PC-3 (cell line): ENCODE data around the gene TMEM129. TPM values are rescaled to one million over a fixed set of nuclear protein-coding genes. Genes with fewer than 3 reads are reported as not detected.

Experiments used
- ATAC-seq: fragments of 200-7000 bp; cut with Tn5 transposase; 2 replicates; pipeline ENCODE4 v1.9.1; 2020; ENCODE audit warnings: mild to moderate bottlenecking, moderate library complexity
- BruUV-seq: library from RNA; stranded (reverse); fragments of 400-500 nt; replicated peaks from 2 replicates; lab custom pipeline; 2021; lab: Mats Ljungman, UMichigan
- CTCF ChIA-PET: fragments of 300-600 bp; sonication (Branson Sonifier 250); formaldehyde crosslinking; loops from one replicate; lab custom pipeline; 2022; ENCODE audit warnings: antibody characterized with exemption; lab: Charles Lee
- POLR2A ChIA-PET: fragments of 300-600 bp; sonication (Branson Sonifier 250); formaldehyde crosslinking; loops from one replicate; lab custom pipeline; 2022; ENCODE audit warnings: antibody characterized with exemption; ENCODE audit not compliant: unreplicated experiment; lab: Charles Lee
- DNase-seq: peaks from one replicate; pipeline ENCODE4 v3.0.0-alpha.2; 2015
- H2AFZ ChIP-seq: fragments of 300-600 bp; sonication (generic); 2 replicates; pipeline ENCODE4 v1.6.0; 2016; ENCODE audit warnings: antibody characterized with exemption, low read length
- H3F3A ChIP-seq: fragments of 300-600 bp; sonication (generic); one replicate; pipeline ENCODE4 v1.6.0; 2017; ENCODE audit warnings: antibody characterized with exemption, low read length, control low read depth, mild to moderate bottlenecking; ENCODE audit not compliant: unreplicated experiment
- H3K27ac ChIP-seq: fragments of 300-600 bp; sonication (generic); 2 replicates; pipeline ENCODE4 v1.5.1; 2016; ENCODE audit warnings: mild to moderate bottlenecking, low read length
- H3K27me3 ChIP-seq: fragments of 300-600 bp; sonication (generic); 2 replicates; pipeline ENCODE4 v1.6.1; 2016; ENCODE audit warnings: low read length, mixed read lengths
- H3K36me3 ChIP-seq: fragments of 300-600 bp; sonication (generic); 2 replicates; pipeline ENCODE4 v1.6.1; 2016; ENCODE audit warnings: low read depth, mixed run types, low read length, mixed read lengths
- H3K4me1 ChIP-seq: fragments of 300-600 bp; sonication (generic); 2 replicates; pipeline ENCODE4 v1.5.1; 2016; ENCODE audit warnings: low read length; ENCODE audit not compliant: insufficient read depth
- H3K4me2 ChIP-seq: fragments of 300-600 bp; sonication (generic); 2 replicates; pipeline ENCODE4 v1.6.0; 2016; ENCODE audit warnings: low read length
- H3K4me3 ChIP-seq: fragments of 300-600 bp; sonication (generic); 2 replicates; pipeline ENCODE4 v1.5.1; 2016; ENCODE audit warnings: mild to moderate bottlenecking, low read length, mixed read lengths
- H3K79me2 ChIP-seq: fragments of 300-600 bp; sonication (generic); 2 replicates; pipeline ENCODE4 v1.6.1; 2017; ENCODE audit warnings: low read length, mixed read lengths
- H3K9ac ChIP-seq: fragments of 300-600 bp; sonication (generic); 2 replicates; pipeline ENCODE4 v1.6.0; 2016; ENCODE audit warnings: mild to moderate bottlenecking, low read length
- H3K9me2 ChIP-seq: fragments of 300-600 bp; sonication (generic); replicated peaks from 2 replicates; pipeline ENCODE4 v1.6.1; 2016; ENCODE audit warnings: mixed run types, low read length, mixed read lengths
- H3K9me3 ChIP-seq: fragments of 300-600 bp; sonication (generic); 2 replicates; pipeline ENCODE4 v1.6.1; 2016; ENCODE audit warnings: low read length, mixed read lengths
- H4K20me1 ChIP-seq: fragments of 300-600 bp; sonication (generic); 2 replicates; pipeline ENCODE4 v1.6.1; 2016; ENCODE audit warnings: low read length, mixed read lengths
- CTCF ChIP-seq: fragments of 300-600 bp; sonication (generic); conservative IDR thresholded peaks from 2 replicates; pipeline ENCODE4 v1.5.1; 2017; ENCODE audit warnings: antibody characterized with exemption, low read depth, mild to moderate bottlenecking, low read length
- EZH2 ChIP-seq: fragments of 300-600 bp; sonication (generic); IDR thresholded peaks from one replicate; pipeline ENCODE4 v1.6.1; 2017; ENCODE audit warnings: antibody characterized with exemption, mild to moderate bottlenecking, low read length; ENCODE audit not compliant: unreplicated experiment
- EZH2phosphoT487 ChIP-seq: fragments of 300-600 bp; sonication (generic); IDR thresholded peaks from 2 replicates; pipeline ENCODE4 v1.6.1; 2018; ENCODE audit warnings: mild to moderate bottlenecking, antibody characterized with exemption, low read length, borderline replicate concordance
- intact Hi-C: fragments of 100-400 bp; cut with micrococcal nuclease; formaldehyde crosslinking; loops from 2 replicates; pipeline ENCODE4 v1.9.0; 2023
- total RNA-seq: library from RNA; depleted of rRNA; stranded (reverse); fragments of >200 nt; gene quantifications from 2 replicates; pipeline ENCODE4 v1.2.3, GENCODE V29; 2014

Gene TMEM129
- total RNA-seq, 1 experiment from 2014 or later, result 28.6 TPM

- Histone ChIP-seq H3K79me2 (no peaks in the 10 kb centered on the region), H2AFZ (no peak overlapping the region), H3K27me3 (no peaks in the 10 kb centered on the region), H3K4me3 (no peak overlapping the region), H3K36me3 (no peaks in the 10 kb centered on the region), H3F3A (no peaks in the 10 kb centered on the region), H3K27ac (no peak overlapping the region), H3K9me3 (no peaks in the 10 kb centered on the region), H3K9ac (no peak overlapping the region), H4K20me1 (no peaks in the 10 kb centered on the region), H3K9me2 (no peaks in the 10 kb centered on the region), H3K4me1 (no peaks in the 10 kb centered on the region), H3K4me2 (no peak overlapping the region)
- ATAC-seq (no peak), DNase-seq (no peak)
- ChIA-PET CTCF (no interaction called here), POLR2A (no interaction called here)
- BruUV-seq, result no TSS peak
- no peak for TF ChIP-seq EZH2
- no peak for TF ChIP-seq CTCF
- no peak for TF ChIP-seq EZH2phosphoT487
- intact Hi-C loops, result no loop called here
Measured at GRCh38 chr4:1751155-1751918, 30.2 kb upstream of the TMEM129 start.

- POLR2A ChIA-PET, result no interaction called here
- no peak overlapping the region for H2AFZ ChIP-seq
- TF ChIP-seq EZH2phosphoT487, result no peak
- TF ChIP-seq EZH2, result no peak
- TF ChIP-seq CTCF, result no peak
Measured at GRCh38 chr4:1750381-1751154, 29.4 kb upstream of the TMEM129 start.

DNA sequence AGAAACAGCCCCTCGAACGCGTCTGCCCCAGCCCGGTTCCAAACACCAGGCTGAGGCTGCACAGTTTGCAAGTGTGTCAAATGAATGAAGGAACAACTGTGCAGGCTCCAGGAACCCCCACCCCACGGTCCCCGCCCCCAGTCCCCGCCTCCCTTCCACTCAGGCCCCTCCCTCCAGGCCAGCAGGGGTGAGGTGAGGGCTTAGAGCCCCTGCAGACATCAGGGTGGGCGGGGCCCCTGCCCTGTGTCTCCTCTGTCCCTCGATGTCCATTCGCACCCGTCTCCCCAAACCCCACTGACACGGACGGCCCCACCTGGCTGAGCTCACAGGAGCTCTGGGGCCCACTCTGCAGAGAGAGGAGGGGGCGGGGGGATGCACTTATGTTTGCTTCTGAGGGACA, 28.7 kb upstream of the TMEM129 start:
- no peak for ATAC-seq

More at GRCh38 chr4:1750381-1751154, 29.4 kb upstream of the TMEM129 start:
- no peak overlapping the region for H3K4me2 ChIP-seq
- H3K36me3 ChIP-seq, result no peaks in the 10 kb centered on the region
- CTCF ChIA-PET, result no interaction called here
- no peak overlapping the region for H3K27ac ChIP-seq
- no peaks in the 10 kb centered on the region for H3F3A ChIP-seq
- no peak for ATAC-seq
- no peaks in the 10 kb centered on the region for H3K4me1 ChIP-seq
- H3K9me2 ChIP-seq, result no peaks in the 10 kb centered on the region
- no peaks in the 10 kb centered on the region for H3K9me3 ChIP-seq
- no peak overlapping the region for H3K9ac ChIP-seq
- H3K79me2 ChIP-seq, result no peaks in the 10 kb centered on the region
- no peak overlapping the region for H3K4me3 ChIP-seq
- no peaks in the 10 kb centered on the region for H4K20me1 ChIP-seq
- BruUV-seq, result no TSS peak
- intact Hi-C loops, result no loop called here
- H3K27me3 ChIP-seq, result no peaks in the 10 kb centered on the region
- DNase-seq, result no peak

More for the DNA sequence above, 28.7 kb upstream of the TMEM129 start:
- no peak overlapping the region for H3K27ac ChIP-seq
- no peaks in the 10 kb centered on the region for H3K36me3 ChIP-seq
- H3K9me3 ChIP-seq, result no peaks in the 10 kb centered on the region
- no peak overlapping the region for H3K4me3 ChIP-seq
- DNase-seq, result no peak
- intact Hi-C loops, result no loop called here
- no TSS peak for BruUV-seq
- no peaks in the 10 kb centered on the region for H3K27me3 ChIP-seq
- no peaks in the 10 kb centered on the region for H4K20me1 ChIP-seq
- H3F3A ChIP-seq, result no peaks in the 10 kb centered on the region
- TF ChIP-seq CTCF (no peak), EZH2 (no peak), EZH2phosphoT487 (no peak)
- H3K4me2 ChIP-seq, result no peak overlapping the region
- ChIA-PET CTCF (no interaction called here), POLR2A (no interaction called here)
- no peaks in the 10 kb centered on the region for H3K79me2 ChIP-seq
- no peak overlapping the region for H2AFZ ChIP-seq
- H3K4me1 ChIP-seq, result no peaks in the 10 kb centered on the region
- H3K9ac ChIP-seq, result no peak overlapping the region
- H3K9me2 ChIP-seq, result no peaks in the 10 kb centered on the region
